ENCODE measurements around the gene STRA6. TPM values are rescaled to one million over a fixed set of nuclear protein-coding genes. Genes with fewer than 3 reads are reported as not detected.

The STRA6 gene
- total and polyA plus RNA-seq, 2 of the 8 experiments (the other 6 are each of a cell fraction or from before 2014, with no cell fraction given), result 9.3 to 14.5 TPM

DNA sequence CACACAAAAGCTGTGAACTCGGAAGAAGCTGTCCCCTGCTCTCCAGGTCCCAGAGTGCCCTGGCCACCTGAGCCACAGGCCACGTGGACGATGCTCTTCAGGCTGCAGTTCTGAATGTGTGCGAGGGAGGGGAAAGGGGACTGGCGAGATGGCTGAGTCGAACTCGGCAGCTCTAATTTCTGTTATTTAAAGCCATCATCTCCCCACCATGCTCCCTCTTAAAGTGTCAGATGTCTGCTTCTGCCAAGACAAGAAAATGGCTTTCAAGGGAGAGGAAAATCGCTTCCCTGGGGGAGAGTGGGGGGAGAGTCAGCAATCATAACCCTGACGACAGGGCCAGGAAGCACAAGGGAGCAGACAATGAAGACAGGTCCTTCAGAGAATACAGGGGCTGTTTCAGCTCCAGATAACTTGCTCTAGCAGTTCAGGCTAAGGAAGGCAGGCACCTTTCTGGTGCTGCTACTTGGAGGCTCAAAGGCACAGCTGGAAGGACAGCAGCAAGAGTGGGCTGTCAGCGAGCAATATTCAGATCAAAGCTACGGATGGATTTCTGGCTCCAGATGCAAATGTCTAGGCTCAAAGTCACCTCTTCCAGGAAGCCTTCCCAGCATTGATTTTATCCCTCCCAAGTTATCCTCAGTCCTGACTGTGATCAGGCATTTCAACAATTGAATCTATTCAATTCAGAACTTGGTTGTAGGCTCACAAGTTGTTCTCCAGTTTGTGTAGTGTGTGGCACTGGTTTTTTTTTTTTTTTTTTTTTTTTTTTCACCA lies 18.1 kb upstream of the STRA6 start:
- WGBS, 2 experiments (ENCODE audit: extremely low coverage in 1 of 2, insufficient coverage in 1 of 2, insufficient read length in 1 of 2, insufficient replicate concordance in 2 of 2, low coverage in 1 of 2, low lambda C conversion rate in 2 of 2, missing lambda C conversion rate in 1 of 2), result 41% methylated on average over 11 of the region's 11 CpGs; no CpG with 5 or more reads in 1 of the 2 experiments
- Histone ChIP-seq H3K79me1 (ENCODE audit: low read depth, low read length) (no peaks in the 10 kb centered on the region), H2BK120ac (replicated peaks; ENCODE audit: low read depth, low read length) (no peak overlapping the region), H2BK15ac (ENCODE audit: low read length) (no peak overlapping the region), H3K14ac (ENCODE audit: insufficient read length) (no peak overlapping the region), H4K5ac (ENCODE audit: insufficient read length, low read depth, low read length) (no peak overlapping the region), H2AFZ (ENCODE audit: low read length) (no peak overlapping the region), H2BK5ac (ENCODE audit: low read depth, low read length) (peak overlapping the region; percentile 10; the same call in 1 of the 2 replicates), H3K9ac (replicated peaks in 1 of 4; ENCODE audit: extremely low read depth in 1 of 4, low read depth in 3 of 4, low read length in 3 of 4) (no peak overlapping the region), H2BK20ac (ENCODE audit: low read length) (no peak overlapping the region; the same call in 1 of the 2 replicates), H3K27ac (ENCODE audit: low read depth, low read length) (no peak overlapping the region), H3K4me1 (replicated peaks in 1 of 4; ENCODE audit: control insufficient read depth in 3 of 4, insufficient read depth in 4 of 4, low read length in 3 of 4) (peaks cover 9 to 49% (median 34%) of the 10 kb centered on the region in 4 experiments), H3K4me3 (ENCODE audit: extremely low read depth in 1 of 4, insufficient read depth in 2 of 4, low read depth in 3 of 4, low read length in 4 of 4) (no peak overlapping the region), H4K8ac (ENCODE audit: extremely low read depth, insufficient read depth, low read length) (no peak overlapping the region), H3K18ac (ENCODE audit: extremely low read depth, low read length) (peak overlapping the region; percentile 64; the same call in 1 of the 2 replicates), H3K36me3 (ENCODE audit: control insufficient read depth in 2 of 4, insufficient read depth in 4 of 4, low read length in 3 of 4) (no peaks in the 10 kb centered on the region), H3K9me3 (ENCODE audit: insufficient read depth in 2 of 2, low read depth in 1 of 2, low read length in 1 of 2) (no peaks in the 10 kb centered on the region), H2BK12ac (ENCODE audit: low read depth, low read length) (peak overlapping the region; percentile 44; the same call in 1 of the 2 replicates), H3K4me2 (ENCODE audit: insufficient read depth in 1 of 2, low read depth in 2 of 2, low read length in 2 of 2) (peak overlapping the region in 1 of 2 experiments; percentile 11; a peak in 1 of 4 replicates), H3K23me2 (ENCODE audit: low read depth, low read length) (no peaks in the 10 kb centered on the region; the same call in 1 of the 2 replicates), H3K4ac (replicated peaks; ENCODE audit: insufficient read length, low read depth, low read length) (no peak overlapping the region), H2AK5ac (ENCODE audit: low read depth, low read length) (peak overlapping the region; percentile 70; the same call in 1 of the 2 replicates), H3K56ac (replicated peaks; ENCODE audit: insufficient read length, low read depth, low read length) (no peak overlapping the region), H3K79me2 (ENCODE audit: control insufficient read depth in 1 of 2, insufficient read depth in 2 of 2, low read length in 2 of 2) (no peaks in the 10 kb centered on the region), H4K91ac (replicated peaks; ENCODE audit: insufficient read length, low read length) (no peak overlapping the region), H4K20me1 (replicated peaks in 1 of 2; ENCODE audit: control insufficient read depth in 1 of 2, insufficient read depth in 2 of 2, low read length in 2 of 2) (peaks cover 3 to 5% of the 10 kb centered on the region in 2 experiments), H3K23ac (ENCODE audit: insufficient read length) (no peak overlapping the region), H3K27me3 (replicated peaks in 1 of 4; ENCODE audit: control insufficient read depth in 3 of 4, extremely low read depth in 1 of 4, insufficient read depth in 3 of 4, low read length in 3 of 4) (peaks cover 21 to 82% (median 76%) of the 10 kb centered on the region in 4 experiments)
- CTCF ChIA-PET (ENCODE audit: partially characterized antibody), result interaction anchor here (0.9 to 3.2 kb wide), 15 partner anchors 10 to 92 kb away, joined by 3 to 16 read pairs (median 4); partner anchors contain the start of gene STRA6
- no peak for TF ChIP-seq SP1 (IDR thresholded peaks at IDR 0.05; ENCODE audit: low read depth, low read length)
- TF ChIP-seq SUZ12 (IDR thresholded peaks at IDR 0.05; ENCODE audit: low read length), result peak; percentile 23; the same call in 1 of the 2 replicates
- FAIRE-seq, result no peak
- POLR2A ChIA-PET (ENCODE audit: partially characterized antibody), result interaction anchor here (0.7 to 6.0 kb wide), 11 partner anchors 8 to 83 kb away, joined by 3 to 44 read pairs (median 3); partner anchors contain the start of gene STRA6
- DNase-seq (ENCODE audit: low read depth in 1 of 2, low spot score in 2 of 2), result no peak

Data from H1 (cell line).